Activated CD4-positive, alpha-beta T cell treated with anti-CD3 and anti-CD28 coated beads for 36 hours (primary cell): ENCODE data around the gene TTC9B. TPM values are rescaled to one million over a fixed set of nuclear protein-coding genes. Genes with fewer than 3 reads are reported as not detected.

ENCODE experiments used
- ATAC-seq: fragments of 200-7000 bp; cut with Tn5 transposase; one replicate; pipeline ENCODE4 v1.10.0; 2021; ENCODE audit warnings: mild to moderate bottlenecking, moderate library complexity
- CTCF ChIA-PET: fragments of 350-600 bp; sonication (Branson Sonifier 250); formaldehyde crosslinking; loops from one replicate; lab custom pipeline; 2021; ENCODE audit warnings: antibody characterized with exemption; lab: Charles Lee
- POLR2A ChIA-PET: fragments of 350-600 bp; sonication (Branson Sonifier 250); formaldehyde crosslinking; loops from one replicate; lab custom pipeline; 2021; ENCODE audit warnings: antibody characterized with exemption, inconsistent platforms; lab: Charles Lee
- DNase-seq: peaks from one replicate; pipeline ENCODE4 v3.0.0-alpha.2; 2020
- H3K27ac Mint-ChIP-seq: one replicate; pipeline ENCODE4 v1.8.0; 2021; ENCODE audit warnings: mixed read lengths
- H3K27me3 Mint-ChIP-seq: one replicate; pipeline ENCODE4 v1.8.0; 2021; ENCODE audit warnings: mixed read lengths
- H3K36me3 Mint-ChIP-seq: one replicate; pipeline ENCODE4 v1.8.0; 2021; ENCODE audit warnings: low read depth, mixed read lengths
- H3K4me1 Mint-ChIP-seq: one replicate; pipeline ENCODE4 v1.8.0; 2021; ENCODE audit warnings: mixed read lengths
- H3K4me3 Mint-ChIP-seq: one replicate; pipeline ENCODE4 v1.8.0; 2021; ENCODE audit warnings: mild to moderate bottlenecking, moderate library complexity, mixed read lengths
- H3K9me3 Mint-ChIP-seq: one replicate; pipeline ENCODE4 v1.8.0; 2021; ENCODE audit warnings: low read depth, mixed read lengths
- intact Hi-C, 2 experiments: fragments of 100-400 bp; cut with DNase I in 1 of 2; cut with micrococcal nuclease in 1 of 2; formaldehyde crosslinking; loops; one replicate each; pipeline versions ENCODE4 v1.14.2 to v1.15.1; 2022 to 2024; cut with DNase I, micrococcal nuclease
- total RNA-seq, 2 experiments: library from RNA; stranded (reverse); gene quantifications; one replicate each; pipeline ENCODE4 v1.2.3, GENCODE V29; 2021

Gene TTC9B
- total RNA-seq, 2 experiments from 2014 or later, result not detected

- H3K4me1 Mint-ChIP-seq, result no peaks in the 10 kb centered on the region
- ATAC-seq (no peak), DNase-seq (no peak)
- H3K36me3 Mint-ChIP-seq, result peaks cover 3% of the 10 kb centered on the region
- intact Hi-C loops, result no loop called here
- H3K9me3 Mint-ChIP-seq, result no peaks in the 10 kb centered on the region
- no peak overlapping the region for H3K27ac Mint-ChIP-seq
- H3K4me3 Mint-ChIP-seq, result no peak overlapping the region
- H3K27me3 Mint-ChIP-seq, result no peaks in the 10 kb centered on the region
- CTCF ChIA-PET, result no interaction called here
- POLR2A ChIA-PET, result no interaction called here
Observed at GRCh38 chr19:40204381-40204780, 13.8 kb downstream of the TTC9B start.

- no peaks in the 10 kb centered on the region for H3K27me3 Mint-ChIP-seq
- no peaks in the 10 kb centered on the region for H3K36me3 Mint-ChIP-seq
- no peaks in the 10 kb centered on the region for H3K9me3 Mint-ChIP-seq
- DNase-seq (no peak), ATAC-seq (no peak)
- H3K4me3 Mint-ChIP-seq, result no peak overlapping the region
- intact Hi-C loops, result no loop called here
- POLR2A ChIA-PET, result no interaction called here
- H3K27ac Mint-ChIP-seq, result no peak overlapping the region
- CTCF ChIA-PET, result interaction anchor here (0.7 kb wide), 1 partner anchor 254 kb away, joined by 3 read pairs; no protein-coding TSS in a partner anchor
- no peaks in the 10 kb centered on the region for H3K4me1 Mint-ChIP-seq
Observed at GRCh38 chr19:40200341-40201099, 17.7 kb downstream of the TTC9B start.

DNA sequence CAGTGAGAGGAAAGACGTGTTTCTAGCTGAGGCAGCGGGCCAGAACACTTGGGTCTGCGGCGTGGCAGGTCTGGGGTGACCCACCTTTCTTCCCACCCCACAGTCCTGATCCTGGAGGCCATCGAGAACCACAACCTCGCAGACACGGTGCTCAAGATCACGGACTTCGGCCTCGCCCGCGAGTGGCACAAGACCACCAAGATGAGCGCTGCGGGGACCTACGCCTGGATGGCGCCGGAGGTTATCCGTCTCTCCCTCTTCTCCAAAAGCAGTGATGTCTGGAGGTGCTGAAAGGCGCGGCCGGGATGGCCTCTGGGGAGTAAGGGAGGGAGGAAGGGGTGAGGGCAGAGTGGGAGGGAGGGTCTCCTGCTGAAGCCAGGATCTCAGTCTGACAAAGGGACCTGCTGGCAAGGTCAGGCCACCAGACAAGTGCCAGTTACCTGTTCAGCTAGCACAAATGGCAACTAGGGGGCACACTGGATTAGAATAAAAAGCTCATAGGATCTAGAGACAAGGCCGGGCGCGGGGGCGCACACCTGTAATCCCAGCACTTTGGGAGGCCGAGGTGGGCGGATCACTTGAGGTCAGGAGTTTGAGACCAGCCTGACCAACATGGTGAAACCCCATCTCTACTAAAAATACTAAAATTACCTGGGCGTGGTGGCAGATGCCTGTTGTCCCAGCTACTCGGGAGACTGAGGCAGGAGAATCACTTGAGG lies 19.8 kb downstream of the TTC9B start:
- DNase-seq (no peak), ATAC-seq (no peak)
- ChIA-PET CTCF (no interaction called here), POLR2A (no interaction called here)
- H3K36me3 Mint-ChIP-seq, result no peaks in the 10 kb centered on the region
- intact Hi-C loops, result no loop called here
- H3K4me1 Mint-ChIP-seq, result peaks cover 4% of the 10 kb centered on the region
- no peak overlapping the region for H3K27ac Mint-ChIP-seq
- no peaks in the 10 kb centered on the region for H3K27me3 Mint-ChIP-seq
- H3K4me3 Mint-ChIP-seq, result no peak overlapping the region
- no peaks in the 10 kb centered on the region for H3K9me3 Mint-ChIP-seq

GRCh38 chr19:40193587-40193849 lies 24.7 kb downstream of the TTC9B start:
- Mint-ChIP-seq H3K4me3 (no peak overlapping the region), H3K27ac (no peak overlapping the region), H3K9me3 (no peaks in the 10 kb centered on the region), H3K4me1 (peaks cover 20% of the 10 kb centered on the region), H3K27me3 (no peaks in the 10 kb centered on the region), H3K36me3 (no peaks in the 10 kb centered on the region)
- ChIA-PET POLR2A (no interaction called here), CTCF (interaction anchor here (0.6 kb wide), 2 partner anchors 112 to 623 kb away, joined by 3 read pairs; no protein-coding TSS in a partner anchor)
- intact Hi-C loops, result no loop called here
- ATAC-seq (no peak), DNase-seq (no peak)

GRCh38 chr19:40192758-40193586 lies 25.2 kb downstream of the TTC9B start:
- H3K27ac Mint-ChIP-seq, result no peak overlapping the region
- no peaks in the 10 kb centered on the region for H3K36me3 Mint-ChIP-seq
- peak overlapping the region; percentile 59 for H3K4me3 Mint-ChIP-seq
- DNase-seq (no peak), ATAC-seq (no peak)
- peaks cover 20% of the 10 kb centered on the region for H3K4me1 Mint-ChIP-seq
- intact Hi-C loops, result no loop called here
- ChIA-PET CTCF (interaction anchor here (0.6 kb wide), 2 partner anchors 112 to 624 kb away, joined by 3 read pairs; no protein-coding TSS in a partner anchor), POLR2A (no interaction called here)
- H3K9me3 Mint-ChIP-seq, result no peaks in the 10 kb centered on the region
- no peaks in the 10 kb centered on the region for H3K27me3 Mint-ChIP-seq

GRCh38 chr19:40191836-40192646 lies 26.1 kb downstream of the TTC9B start:
- no peaks in the 10 kb centered on the region for H3K27me3 Mint-ChIP-seq
- intact Hi-C loops, result loop anchor here (1.0 to 2.0 kb wide), 14 partner anchors 31 to 711 kb away; partner anchors contain the start of genes AKT2 (in 2 of the 2), C19orf47 (in 1 of the 2), COQ8B (in 1 of the 2) and DYRK1B (in 1 of the 2)
- ATAC-seq (no peak), DNase-seq (peak; percentile 41)
- no peaks in the 10 kb centered on the region for H3K36me3 Mint-ChIP-seq
- H3K4me1 Mint-ChIP-seq, result peaks cover 20% of the 10 kb centered on the region
- no peaks in the 10 kb centered on the region for H3K9me3 Mint-ChIP-seq
- peak overlapping the region; percentile 59 for H3K4me3 Mint-ChIP-seq
- no peak overlapping the region for H3K27ac Mint-ChIP-seq
- ChIA-PET POLR2A (no interaction called here), CTCF (no interaction called here)

- no peaks in the 10 kb centered on the region for H3K9me3 Mint-ChIP-seq
- POLR2A ChIA-PET, result interaction anchor here (0.5 to 0.8 kb wide), 4 partner anchors 39 to 747 kb away, joined by 3 to 6 read pairs (median 4); partner anchors contain the start of gene PSMC4
- H3K4me3 Mint-ChIP-seq, result peak within 1 kb of the TSS; percentile 80
- H3K27ac Mint-ChIP-seq, result peak within 1 kb of the TSS; percentile 92
- no peaks in the 10 kb centered on the region for H3K36me3 Mint-ChIP-seq
- intact Hi-C loops, result loop anchor here (1.0 to 2.0 kb wide), 14 partner anchors 32 to 710 kb away; partner anchors contain the start of genes AKT2 (in 2 of the 2), C19orf47 (in 1 of the 2), COQ8B (in 1 of the 2) and DYRK1B (in 1 of the 2)
- H3K4me1 Mint-ChIP-seq, result peaks cover 20% of the 10 kb centered on the region
- no peaks in the 10 kb centered on the region for H3K27me3 Mint-ChIP-seq
- CTCF ChIA-PET, result interaction anchor here (0.7 to 1.4 kb wide), 8 partner anchors 14 to 380 kb away, joined by 3 to 7 read pairs (median 3); partner anchors contain the start of genes AKT2 and ZNF780A
- ATAC-seq (peak; percentile 88), DNase-seq (peak; percentile 89)
Observed at GRCh38 chr19:40190891-40191835, 27.0 kb downstream of the TTC9B start, which contains the start of gene MAP3K10. MAP3K10 (plus strand) TSS chr19:40191426; CDS start chr19:40192032, 606 bp downstream.

DNA sequence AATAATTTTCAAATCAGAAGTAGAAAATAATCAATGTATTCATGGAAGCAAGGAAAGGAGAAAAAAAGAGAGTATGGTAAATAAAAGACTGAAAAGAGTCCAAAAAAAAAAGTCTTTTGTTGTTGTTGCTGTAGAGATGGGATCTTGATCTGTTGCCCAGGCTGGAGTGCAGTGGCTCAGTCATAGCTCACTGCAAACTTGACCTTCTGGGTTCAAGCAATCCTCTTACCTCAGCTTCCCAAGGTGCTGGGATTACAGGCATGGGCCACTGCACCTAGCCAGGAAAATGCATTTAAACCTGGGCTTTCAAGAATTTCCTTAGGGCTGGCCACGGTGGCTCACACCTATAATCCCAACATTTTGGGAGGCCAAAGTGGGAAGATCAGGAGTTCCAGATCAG lies 33.9 kb downstream of the TTC9B start:
- ATAC-seq (no peak), DNase-seq (no peak)
- Mint-ChIP-seq H3K36me3 (no peaks in the 10 kb centered on the region), H3K4me3 (no peak overlapping the region), H3K9me3 (no peaks in the 10 kb centered on the region), H3K27ac (no peak overlapping the region), H3K4me1 (no peaks in the 10 kb centered on the region), H3K27me3 (peaks cover 3% of the 10 kb centered on the region)
- ChIA-PET POLR2A (interaction anchor here (0.7 kb wide), 1 partner anchor 249 kb away, joined by 3 read pairs; no protein-coding TSS in a partner anchor), CTCF (interaction anchor here (1.0 kb wide), 1 partner anchor 36 kb away, joined by 3 read pairs; no protein-coding TSS in a partner anchor)
- intact Hi-C loops, result no loop called here

GRCh38 chr19:40178756-40179155 lies 39.4 kb downstream of the TTC9B start:
- ChIA-PET POLR2A (no interaction called here), CTCF (no interaction called here)
- Mint-ChIP-seq H3K27me3 (peaks cover 8% of the 10 kb centered on the region), H3K36me3 (no peaks in the 10 kb centered on the region), H3K27ac (no peak overlapping the region), H3K4me3 (no peak overlapping the region), H3K4me1 (no peaks in the 10 kb centered on the region), H3K9me3 (no peaks in the 10 kb centered on the region)
- intact Hi-C loops, result no loop called here
- no peak for DNase-seq
- ATAC-seq, result no peak
